Activated naive CD8-positive, alpha-beta T cell treated with anti-CD3 and anti-CD28 coated beads, Interleukin-2, amount 50 U/mL, for 16 hours (primary cell): ENCODE results near the gene MPPED1.

ENCODE experiments used
- DNase-seq: peaks from one replicate; pipeline ENCODE4 v3.0.0-alpha.2; 2020; ENCODE audit warnings: low read depth, low spot score

Gene MPPED1

GRCh38 chr22:43516996-43517635, 105.3 kb downstream of the MPPED1 start:
- no peak for DNase-seq

GRCh38 chr22:43520632-43521039, 108.8 kb downstream of the MPPED1 start:
- DNase-seq: no peak

GRCh38 chr22:43521716-43522115, 109.9 kb downstream of the MPPED1 start:
- DNase-seq: no peak

GRCh38 chr22:43526117-43526655, 114.4 kb downstream of the MPPED1 start:
- DNase-seq: no peak

- no peak for DNase-seq
Observed at GRCh38 chr22:43526946-43527345, 115.1 kb downstream of the MPPED1 start.

- no peak for DNase-seq
Observed at GRCh38 chr22:43528601-43529360, 117.0 kb downstream of the MPPED1 start.

GRCh38 chr22:43529461-43529860, 117.6 kb downstream of the MPPED1 start:
- no peak for DNase-seq

GRCh38 chr22:43529934-43530333, 118.1 kb downstream of the MPPED1 start:
- DNase-seq: no peak

- DNase-seq: no peak
Observed at GRCh38 chr22:43530349-43531201, 118.8 kb downstream of the MPPED1 start.

GRCh38 chr22:43531651-43532050, 119.8 kb downstream of the MPPED1 start:
- no peak for DNase-seq

- no peak for DNase-seq
Observed at GRCh38 chr22:43532301-43533155, 120.7 kb downstream of the MPPED1 start.

GRCh38 chr22:43533156-43533530, 121.3 kb downstream of the MPPED1 start:
- no peak for DNase-seq

GRCh38 chr22:43533656-43534428, 122.0 kb downstream of the MPPED1 start:
- DNase-seq: no peak

- no peak for DNase-seq
Observed at GRCh38 chr22:43534916-43535315, 123.1 kb downstream of the MPPED1 start.

- DNase-seq: no peak
Observed at GRCh38 chr22:43535336-43535735, 123.5 kb downstream of the MPPED1 start.

- DNase-seq: no peak
Observed at GRCh38 chr22:43535741-43536140, 123.9 kb downstream of the MPPED1 start.

- no peak for DNase-seq
Observed at GRCh38 chr22:43537019-43537585, 125.3 kb downstream of the MPPED1 start.

- no peak for DNase-seq
Observed at GRCh38 chr22:43539572-43540528, 128.0 kb downstream of the MPPED1 start.

GRCh38 chr22:43540529-43540923, 128.7 kb downstream of the MPPED1 start:
- DNase-seq: no peak
